HuH-7.5 (cell line): ENCODE data around the gene HOXD3.

ENCODE experiments used
- DNase-seq: peaks from one replicate; pipeline ENCODE4 v3.0.0; 2011; ENCODE audit warnings: low spot score

HOXD3 gene

GRCh38 chr2:176156807-176157498, at the start of gene HOXD3:
TSS of gene HOXD3 (plus strand) at chr2:176157307. CDS start at chr2:176169115, 11,808 bp downstream.
- no peak for DNase-seq

- no peak for DNase-seq
Observed at GRCh38 chr2:176107731-176108181, 49.4 kb upstream of the HOXD3 start.

DNA sequence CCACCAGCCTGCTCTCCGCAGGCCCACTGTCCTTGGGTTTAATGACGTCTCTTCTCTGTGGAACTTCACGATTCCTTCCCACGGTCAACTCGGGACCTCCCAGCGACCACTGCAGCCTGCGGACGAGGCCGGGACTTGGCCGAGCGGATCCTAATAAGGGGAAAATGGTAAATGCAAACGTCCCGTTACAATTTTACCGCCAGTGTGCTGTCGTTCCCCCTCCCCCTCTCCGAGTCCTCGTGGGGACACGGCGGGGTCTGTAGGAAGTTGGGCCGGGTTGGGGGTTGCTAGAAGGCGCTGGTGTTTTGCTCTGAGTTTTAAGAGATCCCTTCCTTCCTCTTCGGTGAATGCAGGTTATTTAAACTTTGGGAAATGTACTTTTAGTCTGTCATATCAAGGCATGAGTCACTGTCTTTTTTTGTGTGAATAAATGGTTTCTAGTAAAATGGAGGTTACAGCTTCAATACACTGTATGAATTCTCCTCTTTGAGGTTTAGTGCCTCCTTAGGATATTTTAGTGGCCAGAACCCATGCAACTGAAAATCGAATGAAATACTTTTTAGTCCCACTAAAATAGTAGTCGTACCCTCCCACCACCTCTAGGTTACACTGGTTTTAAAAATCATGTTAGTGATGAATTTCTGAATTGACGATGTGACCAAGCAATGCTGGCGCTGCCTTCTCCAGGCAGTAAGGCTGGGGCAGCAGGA, 47.8 kb upstream of the HOXD3 start:
- DNase-seq, result no peak

DNA sequence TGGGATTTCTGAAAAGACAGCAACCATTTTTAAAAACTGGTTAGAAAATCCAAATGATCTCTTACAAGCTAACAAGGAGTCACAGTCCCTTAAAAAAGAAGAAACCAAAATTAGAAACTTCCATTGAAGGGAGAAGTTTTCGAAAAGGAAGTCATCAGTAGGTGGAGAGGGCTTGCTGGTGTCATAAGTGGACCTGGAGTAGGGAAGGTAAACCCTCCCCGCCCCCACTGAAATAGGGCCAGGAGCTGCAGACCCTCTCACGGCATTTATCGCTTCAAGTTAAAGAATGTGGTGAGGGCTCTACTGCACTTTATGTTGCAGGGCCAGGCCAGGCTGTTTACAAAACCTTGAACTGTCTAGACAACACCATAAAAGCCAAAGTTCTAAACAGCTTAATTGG, 47.2 kb upstream of the HOXD3 start:
- no peak for DNase-seq

GRCh38 chr2:176110415-176111308, 46.4 kb upstream of the HOXD3 start:
- no peak for DNase-seq

DNA sequence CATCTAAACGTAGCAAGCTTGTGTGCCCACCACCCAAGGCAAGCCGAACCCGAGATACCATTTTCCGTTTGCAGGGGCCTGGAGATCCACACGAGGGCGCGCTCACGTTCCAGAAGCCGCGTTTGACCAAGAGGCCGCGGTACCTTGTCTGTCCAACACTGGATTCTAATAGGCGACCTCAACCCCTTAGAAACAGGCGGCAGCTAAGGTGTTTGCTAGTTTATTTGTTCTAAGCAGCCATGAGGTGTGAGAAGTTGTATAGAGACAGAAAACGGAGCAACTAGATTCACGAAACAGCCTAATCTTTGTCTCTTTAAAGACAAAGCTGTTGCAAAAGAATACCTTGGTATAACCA, 45.8 kb upstream of the HOXD3 start:
- DNase-seq, result peak; percentile 95

DNA sequence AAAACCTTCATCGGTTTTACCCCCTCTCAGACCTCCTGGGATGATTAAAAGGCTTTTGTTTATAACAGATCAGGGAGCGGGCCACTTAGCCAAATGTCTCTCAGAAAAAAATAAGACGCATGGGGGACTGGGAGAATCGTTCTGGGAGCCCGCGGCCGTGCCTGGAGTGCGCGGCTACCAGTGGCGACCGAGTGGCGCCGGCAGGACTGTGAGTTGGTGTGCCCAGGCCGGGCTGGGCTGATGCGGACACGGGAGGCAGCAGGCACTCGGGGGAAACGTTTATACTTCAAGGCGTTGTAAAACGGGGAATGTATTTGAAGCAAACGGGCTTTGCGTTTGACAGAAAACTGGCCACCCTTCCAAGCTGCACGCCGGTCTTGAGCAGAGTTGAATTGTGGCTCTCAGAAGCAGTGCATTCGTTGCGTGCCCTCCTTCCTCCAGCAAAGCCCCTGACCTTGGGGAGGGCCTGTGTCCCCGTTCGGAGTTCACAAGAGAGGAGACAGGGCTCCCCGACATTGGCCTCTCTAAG, 45.2 kb upstream of the HOXD3 start:
- DNase-seq, result no peak

- no peak for DNase-seq
Observed at GRCh38 chr2:176112375-176113302, 44.5 kb upstream of the HOXD3 start.

GRCh38 chr2:176114120-176114929, 42.8 kb upstream of the HOXD3 start:
- DNase-seq, result no peak

- no peak for DNase-seq
Observed at GRCh38 chr2:176114930-176115625, 42.0 kb upstream of the HOXD3 start.

DNA sequence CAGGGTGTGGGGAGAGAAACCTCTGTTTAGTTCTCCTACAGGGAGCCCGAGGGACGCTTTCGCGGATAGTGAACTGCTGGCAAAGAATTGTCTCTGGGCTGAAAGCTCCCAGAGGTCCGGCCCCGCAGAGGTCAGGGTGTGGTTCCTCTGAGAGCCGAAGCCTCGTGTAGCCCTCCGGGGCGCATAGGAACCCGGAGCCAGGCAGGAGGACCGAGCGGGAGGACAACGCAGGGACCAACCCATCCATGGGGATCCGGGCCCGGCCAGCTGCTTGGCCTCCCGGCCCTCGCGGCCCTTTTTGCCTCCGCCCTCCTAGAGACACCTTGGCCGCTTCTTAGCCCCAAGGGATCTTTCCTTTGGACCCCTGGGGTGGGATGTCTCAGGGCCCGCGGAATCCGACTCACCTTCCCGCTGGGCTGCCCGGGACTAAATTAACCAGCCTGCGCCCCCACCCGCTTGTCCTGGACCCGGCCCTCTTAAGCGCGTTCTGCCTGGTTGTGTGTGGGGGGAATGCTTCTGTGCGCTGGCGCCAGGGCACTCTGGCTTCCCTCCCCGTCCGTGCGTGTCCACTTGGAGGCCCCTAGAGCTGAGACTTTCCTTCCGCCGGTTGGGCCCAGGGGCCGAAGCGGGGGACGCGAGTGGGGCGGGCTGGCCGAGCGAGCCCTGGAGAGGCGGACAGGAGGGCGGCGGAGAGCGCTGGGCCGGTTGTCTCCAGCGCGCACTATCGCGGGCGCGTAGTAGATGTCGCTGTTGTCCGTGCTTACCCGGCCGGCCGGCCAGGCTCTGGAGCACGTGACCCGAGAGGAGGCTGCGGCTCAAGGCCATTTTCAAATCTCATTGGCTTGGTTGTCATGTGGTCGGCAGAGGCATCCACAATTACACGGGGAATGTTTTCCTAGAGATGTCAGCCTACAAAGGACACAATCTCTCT, 41.0 kb upstream of the HOXD3 start, which contains the start of gene HOXD10:
Gene HOXD10, plus strand, starts transcription at position 896 of the 931 bp plus-strand sequence. CDS start 56 bp downstream, outside the sequence.
- DNase-seq, result peak; percentile 94

GRCh38 chr2:176117162-176117822, 39.8 kb upstream of the HOXD3 start:
- no peak for DNase-seq

DNA sequence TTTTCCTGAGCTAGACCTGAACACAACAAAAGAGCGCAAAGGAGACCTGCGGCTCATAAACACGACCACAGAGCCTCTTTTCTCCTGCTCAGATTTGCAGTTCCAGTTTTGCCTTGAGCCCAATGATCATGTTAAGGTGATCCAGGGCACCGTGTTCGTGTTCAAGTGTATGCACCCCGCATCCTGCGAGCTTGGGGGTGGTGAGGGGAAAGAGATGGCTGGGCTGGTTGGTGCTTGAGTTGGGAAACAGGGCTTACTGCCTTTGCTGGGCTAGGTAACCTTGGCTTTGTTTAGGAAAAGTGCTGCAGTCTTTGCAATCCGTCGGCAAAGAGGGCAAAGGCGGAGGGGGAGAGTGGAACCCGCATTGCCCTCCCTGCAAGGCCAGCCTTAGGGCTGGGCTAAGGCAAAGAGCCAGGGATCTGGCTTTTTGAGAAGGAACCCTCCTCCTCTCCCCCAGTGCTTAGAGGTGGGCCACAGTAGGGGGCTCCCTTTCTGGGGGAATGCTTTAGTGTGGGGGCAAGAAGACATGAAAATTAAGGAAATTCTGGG, 39.2 kb upstream of the HOXD3 start:
- no peak for DNase-seq

DNA sequence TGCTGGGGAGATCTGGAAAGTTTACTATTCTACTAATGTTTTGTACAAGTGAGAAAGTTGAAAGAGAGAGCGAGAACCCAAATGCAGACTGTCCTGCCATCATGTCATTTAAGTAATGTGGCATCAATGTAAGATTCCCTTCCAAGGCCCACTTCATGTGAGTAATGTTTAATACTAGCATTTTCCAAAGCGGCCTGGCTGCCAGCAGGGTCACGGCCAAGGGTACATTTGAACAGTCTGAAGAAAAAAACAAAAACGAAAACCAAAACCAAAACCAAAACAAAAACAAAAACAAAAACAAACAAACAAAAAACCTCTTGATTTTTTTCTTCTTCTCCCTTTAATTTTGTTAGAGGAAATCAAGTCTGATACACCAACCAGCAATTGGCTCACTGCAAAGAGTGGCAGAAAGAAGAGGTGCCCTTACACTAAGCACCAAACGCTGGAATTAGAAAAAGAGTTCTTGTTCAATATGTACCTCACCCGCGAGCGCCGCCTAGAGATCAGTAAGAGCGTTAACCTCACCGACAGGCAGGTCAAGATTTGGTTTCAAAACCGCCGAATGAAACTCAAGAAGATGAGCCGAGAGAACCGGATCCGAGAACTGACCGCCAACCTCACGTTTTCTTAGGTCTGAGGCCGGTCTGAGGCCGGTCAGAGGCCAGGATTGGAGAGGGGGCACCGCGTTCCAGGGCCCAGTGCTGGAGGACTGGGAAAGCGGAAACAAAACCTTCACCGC, 38.3 kb upstream of the HOXD3 start:
- DNase-seq, result peak; percentile 80

- no peak for DNase-seq
Observed at GRCh38 chr2:176120364-176121189, 36.5 kb upstream of the HOXD3 start.
